Activated gamma-delta T cell (primary cell): ENCODE results near the gene HPSE2.
"Not testable (repeated sequence)": the region's sequence is repeated elsewhere in the genome, so short reads cannot be mapped to it uniquely, and the experiment has no call there.

Source experiments
- DNase-seq: peaks from one replicate; lab custom pipeline; 2025; lab: John Stamatoyannopoulos, UW
- total RNA-seq, 2 donors: gene quantifications; one replicate each; lab custom pipeline; 2026; lab: John Stamatoyannopoulos, UW

The HPSE2 gene
- 1.4 to 3.0 reads per million in 2 donors for total RNA-seq

DNA sequence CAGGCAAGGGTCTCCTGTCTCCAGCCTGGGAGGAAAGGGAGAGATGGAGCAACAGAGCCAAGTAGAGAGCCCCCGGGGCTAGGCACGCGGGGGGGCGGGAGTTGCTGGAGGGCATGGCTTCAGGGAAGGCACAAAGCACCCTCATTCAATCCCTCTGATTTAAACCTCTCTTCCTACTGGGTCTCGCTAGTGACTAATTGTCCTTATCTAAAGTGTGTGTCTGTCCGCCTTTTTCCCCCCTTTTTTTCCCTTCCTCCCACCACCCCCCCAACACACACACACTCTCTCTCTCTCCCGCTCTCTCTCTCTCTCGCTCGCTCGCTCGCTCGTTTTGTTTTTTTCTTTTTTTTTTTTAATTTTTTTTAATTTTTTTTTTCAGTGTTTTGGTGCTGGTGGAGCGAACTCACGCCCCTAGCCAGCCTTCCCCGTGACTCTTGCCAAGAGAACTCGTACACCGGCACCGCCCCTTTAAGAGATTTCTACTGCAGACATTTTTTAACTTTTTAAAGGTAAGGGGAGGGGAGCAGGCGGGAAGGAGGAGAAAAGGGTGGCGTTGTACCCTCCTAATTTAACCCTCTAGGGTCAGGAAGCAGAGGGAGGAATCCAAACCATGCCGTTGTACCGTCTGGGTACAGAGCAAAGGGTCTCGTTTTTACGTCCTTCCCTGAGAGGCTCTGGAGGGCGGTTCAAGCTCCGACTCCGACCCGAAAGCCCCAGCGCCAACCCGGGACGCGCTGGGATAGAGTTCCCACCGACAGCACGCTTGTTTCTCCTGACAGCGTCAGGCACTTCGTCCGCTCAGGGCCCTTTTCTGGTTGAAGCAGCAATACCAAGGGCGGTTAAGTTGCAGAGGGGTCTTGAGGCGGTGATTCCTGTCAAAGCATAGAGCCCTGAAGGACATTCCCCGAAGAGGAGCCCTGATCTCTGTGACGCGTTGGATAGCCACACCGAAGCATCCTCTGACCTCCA lies at the start of gene HPSE2:
HPSE2 (minus strand) TSS at position 195 of the 969 bp plus-strand sequence.
- no peak for DNase-seq

DNA sequence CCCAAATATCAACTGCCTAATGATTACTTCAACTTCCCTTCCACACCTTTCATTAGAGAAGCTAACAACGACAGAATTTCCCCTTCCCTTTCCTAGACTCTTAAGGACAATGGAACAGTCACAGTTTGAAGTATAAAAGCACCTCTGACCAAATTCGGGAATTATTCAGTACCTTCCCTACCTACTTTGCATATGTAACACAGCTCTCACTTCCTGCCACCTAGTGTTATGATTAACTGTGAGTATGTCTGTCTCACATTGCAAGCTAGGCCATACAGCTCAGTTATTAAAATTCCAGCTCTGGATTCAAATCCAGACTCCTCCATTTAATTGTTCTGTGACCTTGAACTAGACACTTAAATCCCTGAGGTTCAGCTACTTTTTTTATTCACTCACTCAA lies 44.8 kb upstream of the HPSE2 start:
- DNase-seq, result no peak

DNA sequence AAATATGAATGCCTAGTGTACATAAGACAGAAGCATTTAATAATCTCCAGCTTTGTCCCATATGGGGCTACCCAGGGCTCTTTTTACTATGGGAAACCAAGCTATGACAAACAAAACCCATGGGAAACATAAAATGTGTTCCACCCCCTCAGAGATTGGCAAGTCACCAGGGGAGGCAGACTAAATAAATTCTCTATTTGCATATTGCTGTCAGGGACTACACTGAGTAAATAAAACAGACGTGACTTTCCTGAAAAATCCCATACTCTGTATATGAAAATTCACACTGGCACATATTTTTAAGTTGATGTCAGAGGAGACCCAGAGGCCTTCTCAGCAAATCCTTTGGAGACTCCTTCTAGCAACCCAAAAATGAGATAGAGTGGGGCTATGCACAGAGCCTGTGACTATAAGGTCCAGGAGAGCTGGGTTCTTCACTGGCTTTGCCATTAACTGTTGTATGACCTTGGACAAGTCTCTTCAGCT lies 44.0 kb upstream of the HPSE2 start:
- DNase-seq, result no peak

DNA sequence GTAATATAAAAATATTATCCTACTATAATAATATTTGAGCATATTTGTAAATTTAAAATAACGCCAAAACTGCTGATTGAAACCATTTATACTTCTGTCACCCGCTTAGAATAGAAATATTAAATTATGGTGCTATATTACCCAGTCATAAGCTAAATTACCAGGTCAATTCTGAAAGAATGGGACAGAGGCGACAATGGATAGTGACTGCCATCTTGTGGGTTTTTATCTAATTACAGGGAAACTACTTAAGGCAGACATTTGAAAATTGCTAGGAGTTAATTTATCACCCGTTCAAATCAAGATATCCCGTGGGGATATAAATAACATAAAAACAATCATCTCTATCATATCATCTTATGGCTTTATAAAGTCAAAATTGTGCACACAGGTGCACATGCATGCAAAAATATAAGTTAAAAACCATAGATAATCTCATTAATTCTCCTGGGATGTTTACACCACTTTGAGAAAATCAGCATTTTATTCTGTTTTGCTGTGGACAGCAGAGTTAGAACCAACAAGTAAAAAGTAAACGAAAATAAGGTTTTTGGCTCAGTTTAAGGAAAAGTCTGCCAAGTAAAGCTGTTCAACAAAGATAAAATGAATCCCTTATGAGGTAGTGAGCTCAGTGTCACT lies 41.3 kb upstream of the HPSE2 start:
- no peak for DNase-seq

DNA sequence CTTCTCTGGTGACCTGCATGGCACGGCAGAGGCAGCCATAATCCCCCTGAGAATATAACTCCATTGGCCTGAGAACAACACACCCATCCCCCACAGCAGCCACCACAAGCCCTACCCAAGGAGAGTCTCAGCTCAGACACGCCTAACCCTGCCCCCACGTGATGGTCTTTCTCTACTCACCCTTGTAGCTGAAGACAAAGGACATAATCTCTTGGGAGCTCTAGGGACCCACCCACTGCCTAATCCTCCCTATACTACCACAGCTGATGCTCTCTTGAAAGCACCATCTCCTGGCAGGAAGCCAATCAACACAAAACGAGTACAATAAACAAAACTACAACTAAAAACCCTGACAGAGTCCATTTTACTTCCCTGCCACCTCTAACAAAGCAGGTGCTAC lies 30.7 kb upstream of the HPSE2 start:
- no peak for DNase-seq

DNA sequence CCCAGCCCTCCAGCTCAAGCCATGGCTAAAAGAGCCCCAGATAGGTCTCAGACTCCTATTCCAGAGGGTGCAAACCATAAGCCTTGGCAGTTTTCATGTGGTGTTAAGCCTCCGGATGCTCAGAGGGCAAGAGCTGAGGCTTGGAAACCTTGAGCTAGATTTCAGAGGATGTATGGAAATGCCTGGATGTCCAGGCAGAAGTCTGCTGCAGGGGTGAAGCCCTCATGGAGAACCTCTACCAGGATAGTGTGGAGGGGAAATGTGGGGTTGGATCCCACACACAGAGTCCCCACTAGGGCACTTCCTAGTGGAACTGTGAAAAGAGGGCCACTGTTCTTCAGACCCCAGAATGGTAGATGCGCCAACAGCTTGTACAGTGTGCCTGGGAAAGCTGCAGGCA lies 13.2 kb upstream of the HPSE2 start:
- no peak for DNase-seq

DNA sequence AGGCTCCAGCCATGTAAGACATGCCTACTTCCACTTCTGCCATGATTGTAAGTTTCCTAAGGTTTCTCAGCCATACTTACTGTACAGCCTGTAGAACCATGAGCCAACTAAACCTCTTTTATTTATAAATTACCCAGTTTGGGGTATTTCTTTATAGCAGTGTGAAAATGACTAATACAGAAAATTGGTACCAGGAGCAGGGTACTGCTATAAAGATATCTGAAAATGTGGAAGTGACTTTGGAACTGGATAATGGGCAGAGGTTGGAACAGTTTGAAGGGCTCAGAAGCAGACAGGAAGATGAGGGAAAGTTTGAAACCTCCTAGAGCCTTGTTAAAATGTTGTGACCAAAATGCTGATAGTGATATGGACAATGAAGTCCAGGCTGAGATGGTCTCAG lies 12.2 kb upstream of the HPSE2 start:
- not testable (repeated sequence) for DNase-seq

DNA sequence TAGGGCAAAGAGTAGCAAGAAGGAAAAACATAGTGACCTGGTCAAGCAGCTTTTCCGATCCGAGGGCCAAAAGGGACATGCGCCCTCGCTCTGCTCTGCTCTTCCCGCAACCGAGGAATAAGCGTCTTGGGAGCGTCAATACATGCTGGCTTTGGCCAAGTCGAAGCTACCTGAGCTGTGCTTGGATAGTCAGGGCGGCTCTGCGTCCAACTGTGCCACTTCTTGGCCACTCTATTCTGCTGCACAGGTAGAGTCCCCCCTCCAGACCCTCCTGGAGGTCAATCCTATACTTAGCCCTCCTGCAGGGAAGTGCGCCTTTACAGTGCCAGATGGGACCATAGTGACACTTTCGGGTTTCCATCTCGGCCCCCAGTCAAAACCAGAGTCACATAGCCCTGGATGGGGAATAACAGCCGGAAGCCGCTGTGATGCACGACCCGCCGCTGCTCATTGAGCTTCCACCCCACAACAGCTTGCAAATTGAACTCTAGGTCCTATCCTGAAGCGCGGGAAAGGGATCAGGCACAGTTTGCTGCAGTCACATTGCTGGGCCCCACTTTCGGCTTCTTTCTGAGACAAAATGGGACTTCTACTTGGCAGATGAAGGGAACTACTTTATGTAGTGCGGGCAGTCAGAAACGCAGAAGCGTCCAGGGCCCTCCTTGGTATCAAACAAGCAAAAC lies 1.1 kb upstream of the HPSE2 start:
- DNase-seq, result no peak

DNA sequence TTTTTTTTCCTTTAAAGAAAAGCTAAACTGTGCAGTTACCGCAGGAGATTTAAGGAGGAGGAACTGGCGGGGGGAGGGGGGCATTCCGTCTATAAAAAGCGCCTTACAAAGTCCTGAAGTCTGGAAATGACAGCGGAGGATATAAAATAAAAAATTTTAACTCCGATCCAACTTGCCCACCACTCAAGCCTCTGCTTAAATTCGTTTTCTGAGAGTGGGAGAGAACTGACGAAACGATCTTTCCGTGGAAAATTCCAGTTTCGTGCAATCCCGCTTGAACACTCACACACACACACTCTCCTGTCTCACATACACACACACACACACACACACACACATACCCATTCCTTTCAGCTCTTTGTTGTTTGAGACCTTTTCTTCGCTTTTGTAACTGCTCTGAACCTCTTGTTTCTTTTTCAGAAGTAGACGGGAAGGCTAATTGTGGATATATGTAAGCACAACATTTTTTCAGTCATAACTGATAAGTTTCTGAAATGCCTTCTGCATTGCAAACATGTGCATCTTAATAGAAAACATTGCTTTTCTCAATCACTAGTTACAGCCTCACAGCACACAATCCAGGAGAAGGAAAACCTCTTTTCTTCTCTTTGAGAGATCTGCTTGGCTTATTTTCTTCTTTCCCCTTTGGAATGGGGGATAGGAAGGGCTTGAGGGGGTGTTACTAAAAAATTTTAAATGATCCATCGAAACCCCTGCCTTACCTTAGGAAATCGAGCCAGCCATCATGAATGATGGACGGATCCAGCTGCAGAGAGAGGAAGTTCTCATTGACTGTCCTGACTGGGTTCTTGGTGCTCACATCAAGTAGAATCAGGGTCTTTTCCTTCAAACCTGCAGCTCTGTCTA lies 628 bp downstream of the HPSE2 start:
- DNase-seq, result no peak

DNA sequence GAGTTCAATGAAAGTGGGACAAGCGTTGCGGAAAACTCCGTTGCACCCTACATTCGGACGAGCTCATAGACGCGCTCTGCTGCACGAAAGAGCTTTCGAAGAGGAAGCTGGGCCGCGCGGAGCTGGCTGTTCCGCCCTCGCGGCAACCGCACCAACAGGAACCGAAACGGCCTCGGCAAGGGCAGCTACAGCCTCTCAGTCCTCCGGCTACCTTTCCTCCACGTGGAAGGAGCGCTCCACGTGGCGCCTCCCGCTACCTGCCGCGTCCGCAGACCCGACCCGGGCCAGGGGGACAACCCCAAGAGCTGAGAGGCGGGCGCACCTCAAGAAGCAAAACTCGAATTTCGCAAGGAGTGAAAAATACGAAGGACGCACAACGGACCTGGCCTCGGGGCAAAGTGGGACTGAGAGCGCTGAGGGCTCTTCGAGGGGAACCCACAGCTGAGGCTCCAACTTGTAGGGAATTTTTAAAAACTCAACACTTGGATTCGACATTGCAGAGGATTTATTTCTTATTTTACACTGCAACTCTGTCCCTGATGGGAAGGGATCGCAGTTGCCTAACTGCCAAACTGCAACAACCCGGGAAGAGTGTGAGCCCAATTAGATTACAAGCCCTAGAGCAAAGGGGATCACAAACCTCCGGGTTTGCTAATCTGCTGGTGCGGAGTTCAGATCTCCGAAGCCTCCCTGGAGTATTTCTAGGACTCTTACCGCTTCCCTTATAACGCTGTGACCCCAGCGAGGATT lies 1.4 kb downstream of the HPSE2 start:
- DNase-seq, result no peak

DNA sequence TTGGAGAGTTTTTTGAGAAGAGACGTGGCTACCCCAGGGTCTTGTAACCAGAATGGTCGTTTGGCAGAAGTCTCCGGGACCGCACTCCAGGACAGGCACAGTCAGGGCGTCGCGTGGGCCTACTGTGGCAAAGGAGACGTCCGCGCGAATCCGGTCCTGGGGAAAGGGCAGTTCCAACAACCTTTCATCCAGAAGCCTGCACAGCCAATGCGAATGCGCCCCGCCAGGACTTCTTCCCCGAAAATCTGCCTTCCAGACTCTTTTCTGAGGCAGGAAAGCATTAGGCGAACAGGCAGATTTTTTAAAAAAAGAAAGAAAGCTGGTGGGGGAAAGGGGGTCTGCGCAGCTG lies 2.0 kb downstream of the HPSE2 start:
- DNase-seq, result no peak

DNA sequence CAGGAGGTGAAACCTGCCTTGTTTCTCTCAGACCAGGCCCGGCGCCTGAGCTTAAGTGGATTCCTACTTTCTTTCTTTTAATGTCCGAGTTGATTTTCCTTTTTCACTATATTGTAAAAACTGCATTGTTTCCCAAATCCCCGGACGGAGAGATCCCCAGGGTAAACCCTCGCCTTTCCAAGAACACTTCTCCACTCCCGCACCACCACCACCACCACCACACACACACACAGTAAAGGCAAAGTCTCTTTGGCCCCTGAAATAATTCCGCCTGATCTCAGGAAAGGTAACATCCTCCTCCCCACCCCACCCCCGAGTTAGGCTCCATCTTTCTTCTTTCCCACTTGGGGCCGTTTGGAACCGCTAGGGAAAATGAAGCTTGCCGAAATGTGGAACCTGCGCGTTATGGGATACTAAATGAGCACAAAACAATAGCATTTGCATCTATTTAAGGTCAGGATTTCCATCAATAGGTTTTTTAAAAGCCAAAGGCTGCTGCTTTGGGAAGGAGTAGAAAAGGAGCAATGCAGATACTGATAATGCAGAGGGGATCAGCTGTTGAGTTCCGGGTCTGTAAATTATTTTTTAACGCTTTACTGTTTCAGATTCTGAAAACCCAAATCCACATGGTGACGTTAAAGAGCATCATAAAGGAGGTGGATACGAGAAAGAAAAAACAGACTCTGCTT lies 2.5 kb downstream of the HPSE2 start:
- no peak for DNase-seq

DNA sequence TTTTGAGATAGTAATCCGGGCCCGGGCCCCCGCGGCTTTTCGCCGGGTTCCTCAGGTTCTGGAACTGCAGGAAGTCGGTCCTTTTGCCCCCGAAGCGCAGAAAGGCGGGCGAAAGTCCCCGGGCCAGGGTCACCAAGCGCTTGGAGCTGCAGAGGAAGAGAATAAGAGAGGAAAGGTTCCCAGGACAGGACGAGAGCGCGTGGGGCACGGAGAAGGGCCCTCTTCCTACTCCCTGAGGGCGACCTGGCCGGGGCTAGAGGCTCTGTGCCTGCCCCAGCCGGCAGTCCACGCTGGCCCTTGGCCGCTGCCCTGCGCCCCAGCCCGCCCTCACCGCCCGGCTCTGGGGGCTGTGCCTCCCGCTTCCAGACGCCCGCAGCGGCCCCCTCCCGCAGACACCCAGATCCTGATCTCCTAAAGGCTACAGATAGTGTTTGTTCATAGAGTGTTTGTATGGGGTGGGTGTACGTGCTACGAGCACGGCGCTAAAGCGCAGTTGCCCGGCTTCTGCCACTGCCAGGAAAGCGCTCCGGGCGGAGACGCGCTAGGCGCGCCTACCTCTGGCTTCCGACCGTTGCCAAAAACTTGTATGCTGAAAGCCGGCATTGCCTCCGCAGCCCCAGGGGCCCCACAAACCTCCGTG lies 3.2 kb downstream of the HPSE2 start:
- no peak for DNase-seq

DNA sequence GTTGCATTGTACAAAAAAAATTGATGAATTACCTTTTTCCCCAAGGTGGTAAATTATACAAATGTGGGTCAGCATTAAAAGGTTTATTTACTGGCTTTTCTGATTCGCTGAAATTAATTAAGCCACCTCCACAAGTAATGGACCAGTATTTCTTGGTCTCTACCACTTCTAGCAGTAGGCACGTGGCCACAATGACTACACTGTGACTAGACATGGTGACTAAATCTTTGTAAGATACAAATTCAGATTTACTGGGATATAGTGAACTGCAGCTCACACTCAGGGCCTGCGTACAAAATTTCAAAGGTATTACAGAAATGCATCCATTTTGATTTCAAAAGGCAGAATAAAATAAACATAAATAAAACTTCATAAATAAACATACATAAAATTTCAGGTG lies 10.9 kb downstream of the HPSE2 start:
- DNase-seq, result no peak

DNA sequence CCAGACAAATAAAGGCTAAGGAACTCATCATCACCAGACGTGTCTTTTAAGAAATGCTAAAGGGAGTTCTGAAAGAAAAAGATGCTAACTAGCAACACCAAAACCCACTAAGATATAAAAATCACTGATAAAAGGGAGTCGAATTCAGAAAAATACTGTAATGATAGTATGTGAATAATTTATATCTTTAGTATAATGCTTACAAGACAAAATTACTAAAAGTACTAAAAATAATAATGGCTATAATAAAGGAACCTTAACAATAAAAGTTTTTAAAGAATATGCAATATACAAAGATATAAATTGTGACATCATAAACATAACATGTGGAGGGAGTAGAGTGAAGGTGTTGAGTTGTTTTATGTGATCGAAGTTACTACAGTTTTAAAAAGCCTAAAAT lies 28.3 kb downstream of the HPSE2 start:
- DNase-seq, result no peak

DNA sequence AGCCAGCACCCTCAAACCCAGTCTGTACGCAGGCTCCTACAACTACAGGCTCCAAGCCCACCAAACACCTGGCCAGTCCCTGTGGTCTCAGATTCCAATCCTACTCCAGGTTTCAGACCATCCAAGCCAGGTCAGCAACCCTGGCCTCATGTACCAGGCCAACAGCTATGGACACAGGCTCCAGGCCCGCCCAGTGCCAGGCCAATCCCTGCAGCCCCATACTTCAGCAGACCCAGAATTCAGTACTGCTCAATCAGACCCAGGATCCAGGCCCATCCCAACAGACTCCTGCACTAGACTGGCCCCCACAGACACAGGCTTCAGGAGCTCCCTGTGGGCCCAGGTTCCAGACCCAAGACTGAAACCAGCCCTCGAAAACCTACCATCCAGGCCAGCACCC lies 32.3 kb downstream of the HPSE2 start:
- DNase-seq, result no peak

DNA sequence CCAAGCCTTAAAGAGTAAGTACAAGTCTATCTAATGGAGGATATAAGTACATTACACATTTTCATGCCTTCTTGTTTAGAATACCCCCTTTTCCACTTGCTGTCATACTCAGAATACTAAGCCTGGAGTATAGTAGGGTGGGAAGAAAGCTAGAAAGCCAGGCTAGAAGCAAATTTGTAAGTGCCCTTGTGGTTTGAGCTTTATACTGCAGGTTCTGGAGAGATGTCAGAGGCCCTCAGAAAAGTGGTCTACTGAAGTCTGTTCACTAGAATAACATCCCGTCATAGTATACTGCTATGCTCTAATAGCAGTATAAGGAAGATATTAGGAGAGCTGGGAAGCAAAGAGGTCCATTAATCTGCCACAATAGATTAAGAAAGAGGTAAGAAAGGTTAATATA lies 62.7 kb downstream of the HPSE2 start:
- no peak for DNase-seq

DNA sequence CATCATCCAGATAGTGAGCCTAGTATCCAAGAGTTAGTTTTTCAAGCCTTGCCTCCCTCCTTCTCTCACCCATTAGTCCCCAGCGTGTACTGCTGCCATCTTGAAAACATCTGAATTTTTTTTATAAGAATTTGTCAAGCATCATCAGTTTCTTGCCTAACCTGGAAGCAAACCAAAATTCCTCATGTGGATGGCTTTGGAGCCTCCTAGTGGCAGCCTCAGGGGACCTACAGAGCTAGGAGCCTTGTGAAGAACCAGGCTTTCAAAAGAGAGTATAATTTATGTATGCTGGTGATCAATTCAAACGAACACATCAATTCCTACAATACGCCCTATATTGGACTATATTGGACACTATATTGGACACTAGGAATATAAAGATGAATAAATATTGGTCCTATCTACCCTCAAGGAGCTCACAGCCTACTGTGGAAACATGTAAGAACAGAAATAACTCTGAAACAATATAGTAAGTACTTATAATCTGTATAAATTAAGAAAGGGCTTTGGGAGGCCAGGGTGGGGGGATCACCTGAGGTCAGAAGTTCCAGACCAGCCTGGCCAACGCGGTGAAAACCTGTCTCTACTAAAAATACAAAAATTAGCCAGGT lies 63.4 kb downstream of the HPSE2 start:
- DNase-seq, result no peak

DNA sequence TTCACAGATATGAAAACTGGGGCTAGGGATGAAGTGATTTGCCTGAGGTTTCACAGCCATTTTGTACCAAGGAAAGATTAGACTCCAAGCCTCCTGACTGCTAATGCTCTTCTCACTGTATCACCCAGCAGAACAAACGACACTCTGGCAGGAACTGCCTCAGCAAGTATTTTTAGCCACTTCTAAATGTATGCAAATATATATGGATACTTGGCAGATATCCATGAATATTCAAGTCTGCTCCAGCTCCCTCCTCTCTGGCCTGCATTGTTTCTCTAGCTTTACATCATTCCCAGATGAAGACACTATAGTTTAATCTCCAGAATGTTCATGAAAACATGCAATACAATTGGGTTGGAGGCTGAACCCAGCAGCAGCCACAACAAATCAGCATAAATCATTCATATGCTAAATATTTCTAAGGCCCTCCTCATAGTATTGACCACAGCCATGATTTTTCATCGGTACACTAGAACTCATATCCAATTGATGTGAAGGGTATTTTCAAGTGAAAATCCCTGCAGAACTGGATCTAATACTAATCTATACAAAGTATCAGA lies 65.5 kb downstream of the HPSE2 start:
- no peak for DNase-seq
